Pulmonary artery endothelial cell (primary cell): ENCODE results near the gene BDH2. TPM values are rescaled to one million over a fixed set of nuclear protein-coding genes. Genes with fewer than 3 reads are reported as not detected.

Experiments used
- DNase-seq: peaks from one replicate; pipeline ENCODE4 v3.0.0-alpha.2; 2011; ENCODE audit warnings: low read depth, low spot score
- total RNA-seq: library from RNA; depleted of rRNA; stranded (reverse); fragments of >200 nt; gene quantifications from 2 replicates; pipeline ENCODE4 v1.2.3, GENCODE V29; 2014

The BDH2 gene
- total RNA-seq, 1 donor from 2014 or later: 34.2 TPM

- DNase-seq: no peak
These were observed 70.3 kb downstream of the BDH2 start for GRCh38 chr4:103029300-103029699.

Other genes with a start within 250 kb of the BDH2 start
- 38.3 and 47.0 TPM in 2 replicates for gene CISD2, start 230.8 kb downstream of the BDH2 start, total RNA-seq
- 0.59 and 0.67 TPM in 2 replicates for gene SLC9B1, start 80.1 kb downstream of the BDH2 start, total RNA-seq
- 19.8 and 22.7 TPM in 2 replicates for gene SLC9B2, start 23.1 kb downstream of the BDH2 start, total RNA-seq
- 13.1 and 63.3 TPM in 2 replicates for gene CENPE, start 98.5 kb upstream of the BDH2 start, total RNA-seq